Gastroesophageal sphincter (tissue), 4 donors: ENCODE results near the gene EPHB1. TPM values are rescaled to one million over a fixed set of nuclear protein-coding genes. Genes with fewer than 3 reads are reported as not detected.

Experiments
- ATAC-seq: fragments of 150-250 bp; one replicate; pipeline ENCODE4 v1.9.1; 2016; ENCODE audit warnings: mild to moderate bottlenecking, moderate library complexity
- H3K27ac ChIP-seq, 4 donors: fragments of 200-600 bp; sonication (generic) in 3 of 4; 1 replicate in 3 of 4; 2 replicates in 1 of 4; pipeline ENCODE4 v1.5.1; 2016 to 2019
- H3K27me3 ChIP-seq: fragments of 200-600 bp; sonication (generic); one replicate; pipeline ENCODE4 v1.5.1; 2019
- H3K36me3 ChIP-seq, 2 donors: fragments of 200-600 bp; sonication (generic); one replicate each; pipeline ENCODE4 v1.5.1; 2019; ENCODE audit warnings: control low read depth in 1 of 2
- H3K4me1 ChIP-seq, 3 donors: fragments of 200-600 bp; sonication (generic); 1 replicate in 2 of 3; 2 replicates in 1 of 3; pipeline ENCODE4 v1.5.1; 2016 to 2019; ENCODE audit warnings: control low read depth in 2 of 3
- H3K4me3 ChIP-seq, 2 donors: fragments of 200-600 bp; sonication (generic); one replicate each; pipeline ENCODE4 v1.5.1; 2019; ENCODE audit warnings: mild to moderate bottlenecking in 1 of 2, moderate library complexity in 1 of 2
- H3K9me3 ChIP-seq, 3 donors: fragments of 200-600 bp; sonication (generic); one replicate each; pipeline ENCODE4 v1.5.1; 2017 to 2019; ENCODE audit warnings: control low read depth in 2 of 3
- EP300 ChIP-seq: sonication (generic); formaldehyde crosslinking; IDR thresholded peaks from one replicate; pipeline ENCODE4 v1.6.1; 2017; ENCODE audit warnings: antibody characterized with exemption, mild to moderate bottlenecking
- POLR2A ChIP-seq, 2 donors: fragments of 450-650 bp; IDR thresholded peaks; one replicate each; pipeline ENCODE4 v1.6.1; 2017; ENCODE audit warnings: antibody characterized with exemption in 2 of 2, mild to moderate bottlenecking in 2 of 2, moderate library complexity in 1 of 2
- POLR2AphosphoS5 ChIP-seq: sonication (generic); formaldehyde crosslinking; IDR thresholded peaks from one replicate; pipeline ENCODE4 v1.6.1; 2017; ENCODE audit warnings: antibody characterized with exemption
- WGBS, 2 donors: methylation state at CpG; one replicate each; pipeline ENCODE4 v1.1.5; 2018; ENCODE audit warnings: low coverage in 1 of 2; 5-methylcytosine and 5-hydroxymethylcytosine counted together
- total RNA-seq, 4 donors: library from RNA; depleted of rRNA; stranded (reverse); fragments of >200 nt; gene quantifications; one replicate each; pipeline ENCODE4 v1.1.0, GENCODE V29; 2016
- TF ChIP-seq, protein P1 (sequence below), 4 experiments: fragments of 200-600 bp in 2 of 4; fragments of 450-650 bp in 2 of 4; sonication (generic) in 1 of 4; IDR thresholded peaks; one replicate each; pipeline ENCODE4 v1.5.1; 2017 to 2019; ENCODE audit warnings: antibody characterized with exemption in 4 of 4, mild to moderate bottlenecking in 2 of 4, moderate library complexity in 2 of 4

The EPHB1 gene
- total RNA-seq, 4 donors from 2014 or later = 0.81 to 5.7 (median 2.5) TPM; not detected in 1

DNA sequence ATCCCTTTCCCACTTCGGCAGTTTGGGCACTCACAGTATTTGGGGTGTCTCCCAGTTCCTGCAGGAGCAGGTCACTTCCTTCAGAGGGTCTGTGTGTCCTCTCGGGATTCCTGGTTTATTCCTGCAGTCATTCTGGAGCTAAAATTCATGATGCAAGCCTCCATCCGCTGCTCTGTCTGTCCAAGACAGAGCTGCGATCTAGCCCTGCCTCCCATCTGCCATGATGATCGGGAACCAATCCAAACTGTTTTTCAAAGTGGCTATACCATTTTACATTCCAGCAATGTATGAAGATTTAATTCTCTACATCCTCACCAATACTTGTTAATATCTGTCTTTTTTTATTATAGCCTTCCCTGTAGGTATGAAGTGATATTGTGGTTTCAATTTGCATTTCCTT, 273.0 kb downstream of the EPHB1 start:
- ATAC-seq = no peak

DNA sequence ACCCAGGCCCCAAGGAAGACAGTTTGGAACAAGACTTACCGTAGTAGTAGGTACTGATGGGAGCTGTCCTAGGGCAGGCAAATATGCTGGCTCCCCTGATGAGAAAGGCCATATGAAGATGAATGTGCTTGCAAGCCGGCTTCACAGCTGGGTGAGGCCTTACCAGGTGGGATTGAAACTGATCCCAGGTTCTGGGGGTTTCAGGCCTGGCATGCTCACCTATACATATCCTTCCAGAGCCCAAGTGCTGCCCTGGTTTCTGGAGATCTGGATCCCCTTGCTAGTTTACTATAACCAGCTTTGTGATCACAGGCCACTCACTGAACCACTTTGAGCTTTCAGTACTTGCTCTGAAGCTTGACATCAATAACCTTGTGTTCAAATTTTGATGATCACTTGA, 274.3 kb downstream of the EPHB1 start:
- H3K4me3 ChIP-seq = no peak overlapping the region
- TF ChIP-seq POLR2A (IDR thresholded peaks at IDR 0.05) (no peak), EP300 (no peak), POLR2AphosphoS5 (no peak)
- TF ChIP-seq, protein P1, sequence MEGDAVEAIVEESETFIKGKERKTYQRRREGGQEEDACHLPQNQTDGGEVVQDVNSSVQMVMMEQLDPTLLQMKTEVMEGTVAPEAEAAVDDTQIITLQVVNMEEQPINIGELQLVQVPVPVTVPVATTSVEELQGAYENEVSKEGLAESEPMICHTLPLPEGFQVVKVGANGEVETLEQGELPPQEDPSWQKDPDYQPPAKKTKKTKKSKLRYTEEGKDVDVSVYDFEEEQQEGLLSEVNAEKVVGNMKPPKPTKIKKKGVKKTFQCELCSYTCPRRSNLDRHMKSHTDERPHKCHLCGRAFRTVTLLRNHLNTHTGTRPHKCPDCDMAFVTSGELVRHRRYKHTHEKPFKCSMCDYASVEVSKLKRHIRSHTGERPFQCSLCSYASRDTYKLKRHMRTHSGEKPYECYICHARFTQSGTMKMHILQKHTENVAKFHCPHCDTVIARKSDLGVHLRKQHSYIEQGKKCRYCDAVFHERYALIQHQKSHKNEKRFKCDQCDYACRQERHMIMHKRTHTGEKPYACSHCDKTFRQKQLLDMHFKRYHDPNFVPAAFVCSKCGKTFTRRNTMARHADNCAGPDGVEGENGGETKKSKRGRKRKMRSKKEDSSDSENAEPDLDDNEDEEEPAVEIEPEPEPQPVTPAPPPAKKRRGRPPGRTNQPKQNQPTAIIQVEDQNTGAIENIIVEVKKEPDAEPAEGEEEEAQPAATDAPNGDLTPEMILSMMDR (IDR thresholded peaks at IDR 0.05) = no peak
- no peaks in the 10 kb centered on the region for H3K36me3 ChIP-seq
- no peak for ATAC-seq
- H3K4me1 ChIP-seq = no peaks in the 10 kb centered on the region
- 89 to 100% methylated on average over 1 of the region's 2 CpGs for WGBS, 2 donors
- no peak overlapping the region for H3K27ac ChIP-seq
- no peaks in the 10 kb centered on the region for H3K9me3 ChIP-seq
- H3K27me3 ChIP-seq = no peaks in the 10 kb centered on the region

More for the DNA sequence above, 273.0 kb downstream of the EPHB1 start:
- TF ChIP-seq EP300 (no peak), POLR2A (IDR thresholded peaks at IDR 0.05) (no peak), POLR2AphosphoS5 (no peak)
- TF ChIP-seq, protein P1 (IDR thresholded peaks at IDR 0.05) = no peak
- Histone ChIP-seq H3K27me3 (no peaks in the 10 kb centered on the region), H3K27ac (no peak overlapping the region), H3K9me3 (peaks cover 0 to 9% (median 0%) of the 10 kb centered on the region in 3 donors), H3K4me3 (no peak overlapping the region), H3K36me3 (no peaks in the 10 kb centered on the region), H3K4me1 (no peaks in the 10 kb centered on the region)
- 53 to 56% methylated on average over 3 of the region's 5 CpGs for WGBS, 2 donors

GRCh38 chr3:135071483-135071882, 276.4 kb downstream of the EPHB1 start:
- no peaks in the 10 kb centered on the region for H3K27me3 ChIP-seq
- no peak overlapping the region for H3K4me3 ChIP-seq
- no peak for ATAC-seq
- H3K36me3 ChIP-seq = no peaks in the 10 kb centered on the region
- no peak overlapping the region for H3K27ac ChIP-seq
- no peaks in the 10 kb centered on the region for H3K4me1 ChIP-seq
- no peak for TF ChIP-seq EP300
- no peak for TF ChIP-seq POLR2A (IDR thresholded peaks at IDR 0.05)
- TF ChIP-seq, protein P1 (IDR thresholded peaks at IDR 0.05) = no peak
- TF ChIP-seq POLR2AphosphoS5 = no peak
- no peaks in the 10 kb centered on the region for H3K9me3 ChIP-seq

GRCh38 chr3:135072431-135072830, 277.4 kb downstream of the EPHB1 start:
- WGBS, 2 donors = 64 to 77% methylated on average over 2 to 5 of the region's 5 CpGs
- H3K36me3 ChIP-seq = no peaks in the 10 kb centered on the region
- no peaks in the 10 kb centered on the region for H3K9me3 ChIP-seq
- no peaks in the 10 kb centered on the region for H3K4me1 ChIP-seq
- H3K27me3 ChIP-seq = no peaks in the 10 kb centered on the region
- H3K4me3 ChIP-seq = no peak overlapping the region
- no peak overlapping the region for H3K27ac ChIP-seq
- TF ChIP-seq POLR2AphosphoS5 = no peak
- TF ChIP-seq, protein P1 (IDR thresholded peaks at IDR 0.05) = no peak
- TF ChIP-seq EP300 = no peak
- no peak for TF ChIP-seq POLR2A (IDR thresholded peaks at IDR 0.05)
- ATAC-seq = no peak

GRCh38 chr3:135075157-135075556, 280.1 kb downstream of the EPHB1 start:
- Histone ChIP-seq H3K4me1 (no peaks in the 10 kb centered on the region), H3K36me3 (no peaks in the 10 kb centered on the region), H3K27ac (no peak overlapping the region), H3K4me3 (no peak overlapping the region), H3K27me3 (no peaks in the 10 kb centered on the region), H3K9me3 (no peaks in the 10 kb centered on the region)
- 71 to 84% methylated on average over 1 to 3 of the region's 3 CpGs for WGBS, 2 donors
- no peak for ATAC-seq
- TF ChIP-seq POLR2A (IDR thresholded peaks at IDR 0.05) (no peak), EP300 (no peak), POLR2AphosphoS5 (no peak)
- TF ChIP-seq, protein P1 (IDR thresholded peaks at IDR 0.05) = no peak
